GM12878 (cell line): ENCODE measurements around the gene LRP3. TPM values are rescaled to one million over a fixed set of nuclear protein-coding genes. Genes with fewer than 3 reads are reported as not detected.
"Not testable (repeated sequence)": the region's sequence is repeated elsewhere in the genome, so short reads cannot be mapped to it uniquely, and the experiment has no call there.

Experiments
- ATAC-seq: fragments of 200-7000 bp; cut with Tn5 transposase; 3 replicates; pipeline ENCODE4 v1.9.1; 2020; ENCODE audit warnings: mild to moderate bottlenecking, moderate library complexity
- BruUV-seq: library from RNA; stranded (reverse); fragments of 400-500 nt; replicated peaks from 2 replicates; lab custom pipeline; 2021; lab: Mats Ljungman, UMichigan
- CTCF ChIA-PET: fragments of 300-600 bp; sonication (Branson Sonifier 250); formaldehyde crosslinking; extraction: SDS; loops from one replicate; lab custom pipeline; 2021; ENCODE audit warnings: inconsistent platforms; lab: Yijun Ruan, JAX
- POLR2A ChIA-PET: fragments of 350-600 bp; formaldehyde crosslinking; extraction: SDS; loops from one replicate; lab custom pipeline; 2021; ENCODE audit warnings: inconsistent platforms; lab: Charles Lee
- RAD21 ChIA-PET: fragments of 300-600 bp; sonication (Branson Sonifier 250); formaldehyde crosslinking; loops from one replicate; lab custom pipeline; 2023; ENCODE audit warnings: antibody characterized with exemption; ENCODE audit not compliant: unreplicated experiment; lab: Charles Lee
- SMC1A ChIA-PET: fragments of 300-600 bp; sonication (Branson Sonifier 250); formaldehyde crosslinking; loops from one replicate; lab custom pipeline; 2023; ENCODE audit not compliant: unreplicated experiment, uncharacterized antibody; lab: Charles Lee
- DNase-seq: peaks from one replicate; pipeline ENCODE4 v3.0.0-alpha.2; 2011; ENCODE audit warnings: low read depth, low spot score
- FAIRE-seq: peaks from 3 replicates; lab custom pipeline; 2011; peaks lifted over from hg19 to GRCh38; lab: Jason Lieb, UNC
- H2AFZ ChIP-seq: 2 replicates; pipeline ENCODE4 v1.6.0; 2011; ENCODE audit warnings: low read depth, low read length, control low read depth; ENCODE audit not compliant: control insufficient read depth
- H3K27ac ChIP-seq: 2 replicates; pipeline ENCODE4 v1.5.1; 2011; ENCODE audit warnings: control low read depth; ENCODE audit not compliant: control insufficient read depth, insufficient read depth
- H3K27me3 ChIP-seq, 2 experiments: replicated peaks in 1 of 2; 2 replicates each; pipeline versions ENCODE4 v1.6.0 to v1.6.1; 2011; ENCODE audit warnings: low read length in 1 of 2; ENCODE audit not compliant: control insufficient read depth in 2 of 2, insufficient read depth in 2 of 2
- H3K36me3 ChIP-seq, 2 experiments: 2 replicates each; pipeline ENCODE4 v1.5.1; 2011; ENCODE audit warnings: low read length in 1 of 2; ENCODE audit not compliant: control insufficient read depth in 2 of 2, insufficient read depth in 2 of 2
- H3K4me1 ChIP-seq: 2 replicates; pipeline ENCODE4 v1.6.1; 2011; ENCODE audit warnings: mild to moderate bottlenecking, low read length, moderate library complexity, mixed read lengths; ENCODE audit not compliant: control insufficient read depth, insufficient read depth
- H3K4me2 ChIP-seq: 2 replicates; pipeline ENCODE4 v1.6.0; 2011; ENCODE audit warnings: control low read depth; ENCODE audit not compliant: control insufficient read depth, insufficient read depth
- H3K4me3 ChIP-seq: fragments of 200-600 bp; sonication (generic); 2 replicates; pipeline ENCODE4 v1.5.1; 2016
- H3K79me2 ChIP-seq: 2 replicates; pipeline ENCODE4 v1.6.0; 2011; ENCODE audit warnings: low read length; ENCODE audit not compliant: control insufficient read depth, insufficient read depth
- H3K9ac ChIP-seq: 2 replicates; pipeline ENCODE4 v1.8.0; 2011; ENCODE audit warnings: low read length, control low read depth, mixed read lengths; ENCODE audit not compliant: control insufficient read depth, insufficient read depth
- H3K9me3 ChIP-seq: replicated peaks from 3 replicates; pipeline ENCODE4 v1.5.1; 2011; ENCODE audit warnings: mild to moderate bottlenecking, low read length; ENCODE audit not compliant: control insufficient read depth, insufficient read depth
- H4K20me1 ChIP-seq: 2 replicates; pipeline ENCODE4 v1.6.0; 2011; ENCODE audit not compliant: control insufficient read depth, insufficient read depth
- BMI1 ChIP-seq: fragments of 450-650 bp; IDR thresholded peaks from 2 replicates; pipeline ENCODE4 v1.6.1; 2016; ENCODE audit warnings: mild to moderate bottlenecking, moderate library complexity, borderline replicate concordance
- CHD2 ChIP-seq: IDR thresholded peaks from 2 replicates; pipeline ENCODE4 v1.6.1; 2011; ENCODE audit warnings: low read depth, low read length, improper control_type of control experiment, borderline replicate concordance
- FOS ChIP-seq: IDR thresholded peaks from 3 replicates; pipeline ENCODE4 v1.6.1; 2011; ENCODE audit warnings: borderline replicate concordance; ENCODE audit not compliant: insufficient read length; ENCODE audit errors: extremely low read depth
- IKZF2 ChIP-seq, 2 experiments: fragments of 450-650 bp; IDR thresholded peaks; 2 replicates each; pipeline ENCODE4 v1.6.1; 2017; ENCODE audit warnings: mild to moderate bottlenecking in 2 of 2, moderate library complexity in 2 of 2
- KDM1A ChIP-seq: fragments of 200-600 bp; sonication (generic); IDR thresholded peaks from 2 replicates; pipeline ENCODE4 v1.6.1; 2016; ENCODE audit warnings: borderline replicate concordance
- MYB ChIP-seq: fragments of 150-350 bp; IDR thresholded peaks from 2 replicates; pipeline ENCODE4 v1.6.1; 2014; ENCODE audit warnings: mild to moderate bottlenecking, low read depth, low read length, borderline replicate concordance
- NFYB ChIP-seq: IDR thresholded peaks from 2 replicates; pipeline ENCODE4 v1.6.1; 2011; ENCODE audit warnings: low read depth, mild to moderate bottlenecking, low read length, improper control_type of control experiment, moderate library complexity; ENCODE audit not compliant: insufficient read depth
- POLR2A ChIP-seq: IDR thresholded peaks from 2 replicates; pipeline ENCODE4 v1.6.1; 2011; ENCODE audit warnings: low read depth, mild to moderate bottlenecking, low read length
- RAD51 ChIP-seq: fragments of 450-650 bp; IDR thresholded peaks from 2 replicates; pipeline ENCODE4 v1.6.1; 2016; ENCODE audit warnings: moderate library complexity, mild to moderate bottlenecking, inconsistent platforms
- RBBP5 ChIP-seq: fragments of 200-600 bp; sonication (generic); conservative IDR thresholded peaks from 2 replicates; pipeline ENCODE4 v1.6.1; 2016
- SIN3A ChIP-seq: IDR thresholded peaks from 2 replicates; pipeline ENCODE4 v1.6.1; 2012; ENCODE audit warnings: low read depth, low read length, improper control_type of control experiment
- SKIL ChIP-seq: fragments of 450-650 bp; IDR thresholded peaks from 2 replicates; pipeline ENCODE4 v1.6.1; 2017; ENCODE audit warnings: mild to moderate bottlenecking, low read depth, inconsistent platforms; ENCODE audit not compliant: poor library complexity, severe bottlenecking
- SUZ12 ChIP-seq: fragments of 200-600 bp; sonication (generic); IDR thresholded peaks from one replicate; pipeline ENCODE4 v1.6.1; 2018; ENCODE audit warnings: antibody characterized with exemption, mild to moderate bottlenecking; ENCODE audit not compliant: unreplicated experiment
- ZNF274 ChIP-seq: IDR thresholded peaks from one replicate; pipeline ENCODE4 v1.8.0; 2011; ENCODE audit not compliant: insufficient read length, insufficient read depth
- ZSCAN29 ChIP-seq: fragments of 450-650 bp; IDR thresholded peaks from 2 replicates; pipeline ENCODE4 v1.6.1; 2017; ENCODE audit warnings: mild to moderate bottlenecking, moderate library complexity
- WGBS: methylation state at CpG from one replicate; pipeline ENCODE4 v1.1.6; 2016; ENCODE audit warnings: low lambda C conversion rate; ENCODE audit not compliant: insufficient replicate concordance, insufficient coverage; ENCODE audit errors: missing lambda C conversion rate; 5-methylcytosine and 5-hydroxymethylcytosine counted together
- in situ Hi-C: fragments of 300-500 bp; cut with MboI; formaldehyde crosslinking; loops from 9 replicates; pipeline ENCODE4 v1.14.3; 2018; ENCODE audit warnings: mixed read lengths
- intact Hi-C: fragments of 100-400 bp; cut with micrococcal nuclease; formaldehyde crosslinking; loops from one replicate; pipeline ENCODE4 v1.14.2; 2022; ENCODE audit not compliant: unreplicated experiment
- polyA plus RNA-seq, 11 experiments: library from polyadenylated mRNA; depleted of rRNA in 4 of 11; unstranded in 6 of 11; stranded (reverse) in 5 of 11; fragments of >200 nt; fragmentation: Nextera tagmentation in 4 of 11; fragmentation: Illumina TruSeq in 1 of 11; extraction: Ambion mirVana in 4 of 11; extraction: Trizol in 1 of 11; gene quantifications; 1 replicate in 1 of 11; 2 replicates in 10 of 11; pipeline versions ENCODE4 v1.2.1 to v1.2.3, GENCODE V29; 2011 to 2016; ENCODE audit warnings: inconsistent platforms in 2 of 11, missing spikeins in 2 of 11, low read depth in 1 of 11
- total RNA-seq, 4 experiments: library from RNA; depleted of rRNA in 3 of 4; stranded (reverse); fragments of >200 nt in 3 of 4; fragmentation: Illumina TruSeq in 1 of 4; extraction: Trizol in 1 of 4; gene quantifications; 2 replicates each; pipeline versions ENCODE4 v1.2.1 to v1.2.3, GENCODE V29; 2013 to 2021

LRP3 gene
- total and polyA plus RNA-seq, 10 of the 15 experiments (the other 5 are each of a cell fraction or from before 2014, with no cell fraction given): 0.12 to 3.2 (median 0.64) TPM; not detected in 2

- CTCF ChIA-PET: interaction anchor here (0.6 to 1.5 kb wide), 4 partner anchors 13 to 587 kb away, joined by 3 to 5 read pairs (median 3); no protein-coding TSS in a partner anchor
- no peak for FAIRE-seq
- POLR2A ChIA-PET: interaction anchor here (3.2 kb wide), 1 partner anchor 13 kb away, joined by 9 read pairs; no protein-coding TSS in a partner anchor
- intact Hi-C loops: no loop called here
- ATAC-seq: no peak
- Histone ChIP-seq H3K4me3 (no peak overlapping the region), H2AFZ (no peak overlapping the region), H3K27me3 (no peaks in the 10 kb centered on the region), H3K4me2 (no peak overlapping the region), H3K79me2 (no peaks in the 10 kb centered on the region), H3K9me3 (peaks cover 2% of the 10 kb centered on the region; the same call in 1 of the 3 replicates), H3K36me3 (no peaks in the 10 kb centered on the region), H3K4me1 (peaks cover 10% of the 10 kb centered on the region), H3K27ac (no peak overlapping the region), H3K9ac (no peak overlapping the region), H4K20me1 (no peaks in the 10 kb centered on the region)
- WGBS: 75% methylated on average over 6 of the region's 6 CpGs
- BruUV-seq: no TSS peak
- SMC1A ChIA-PET: interaction anchor here (0.5 to 1.4 kb wide), 3 partner anchors 13 to 145 kb away, joined by 3 to 4 read pairs (median 3); no protein-coding TSS in a partner anchor
- TF ChIP-seq FOS (no peak), BMI1 (no peak), RAD51 (no peak), CHD2 (no peak), SUZ12 (no peak), ZNF274 (no peak), NFYB (no peak), ZSCAN29 (no peak), RBBP5 (no peak), SKIL (no peak), POLR2A (no peak), IKZF2 (IDR thresholded peaks at IDR 0.05) (no peak), SIN3A (no peak), MYB (no peak), KDM1A (no peak)
- DNase-seq: no peak
- in situ Hi-C loops: no loop called here
- RAD21 ChIA-PET: no interaction called here
Measured at GRCh38 chr19:33163481-33163880, 30.6 kb upstream of the LRP3 start.

- CTCF ChIA-PET: interaction anchor here (0.6 to 2.6 kb wide), 4 partner anchors 11 to 27 kb away, joined by 3 to 8 read pairs (median 5); no protein-coding TSS in a partner anchor
- ATAC-seq, DNase-seq, H2AFZ ChIP-seq, H3K4me2 ChIP-seq, in situ Hi-C loops, intact Hi-C loops, H3K4me3 ChIP-seq, H4K20me1 ChIP-seq, H3K36me3 ChIP-seq, FAIRE-seq, H3K9ac ChIP-seq, H3K27me3 ChIP-seq, H3K4me1 ChIP-seq, SMC1A ChIA-PET, BruUV-seq, H3K79me2 ChIP-seq, H3K9me3 ChIP-seq, H3K27ac ChIP-seq: not testable (repeated sequence)
- POLR2A ChIA-PET: interaction anchor here (0.6 kb wide), 1 partner anchor 858 kb away, joined by 4 read pairs; no protein-coding TSS in a partner anchor
- WGBS: 63% methylated on average over 5 of the region's 6 CpGs
- RAD21 ChIA-PET: interaction anchor here (0.6 kb wide), 1 partner anchor 1277 kb away, joined by 3 read pairs; no protein-coding TSS in a partner anchor
Measured at GRCh38 chr19:33166037-33166436, 28.1 kb upstream of the LRP3 start.
